Fibroblast of skin of abdomen (primary cell): ENCODE results near the gene RANBP10.

Experiments used
- DNase-seq: peaks from one replicate; pipeline ENCODE4 v3.0.0-alpha.2; 2013

Gene RANBP10

GRCh38 chr16:67675999-67676398 is 130.4 kb downstream of the RANBP10 start:
- DNase-seq, result no peak

- no peak for DNase-seq
These were observed 130.8 kb downstream of the RANBP10 start for GRCh38 chr16:67675579-67675935.

- DNase-seq, result no peak
These were observed 131.3 kb downstream of the RANBP10 start for GRCh38 chr16:67674851-67675578.

DNA sequence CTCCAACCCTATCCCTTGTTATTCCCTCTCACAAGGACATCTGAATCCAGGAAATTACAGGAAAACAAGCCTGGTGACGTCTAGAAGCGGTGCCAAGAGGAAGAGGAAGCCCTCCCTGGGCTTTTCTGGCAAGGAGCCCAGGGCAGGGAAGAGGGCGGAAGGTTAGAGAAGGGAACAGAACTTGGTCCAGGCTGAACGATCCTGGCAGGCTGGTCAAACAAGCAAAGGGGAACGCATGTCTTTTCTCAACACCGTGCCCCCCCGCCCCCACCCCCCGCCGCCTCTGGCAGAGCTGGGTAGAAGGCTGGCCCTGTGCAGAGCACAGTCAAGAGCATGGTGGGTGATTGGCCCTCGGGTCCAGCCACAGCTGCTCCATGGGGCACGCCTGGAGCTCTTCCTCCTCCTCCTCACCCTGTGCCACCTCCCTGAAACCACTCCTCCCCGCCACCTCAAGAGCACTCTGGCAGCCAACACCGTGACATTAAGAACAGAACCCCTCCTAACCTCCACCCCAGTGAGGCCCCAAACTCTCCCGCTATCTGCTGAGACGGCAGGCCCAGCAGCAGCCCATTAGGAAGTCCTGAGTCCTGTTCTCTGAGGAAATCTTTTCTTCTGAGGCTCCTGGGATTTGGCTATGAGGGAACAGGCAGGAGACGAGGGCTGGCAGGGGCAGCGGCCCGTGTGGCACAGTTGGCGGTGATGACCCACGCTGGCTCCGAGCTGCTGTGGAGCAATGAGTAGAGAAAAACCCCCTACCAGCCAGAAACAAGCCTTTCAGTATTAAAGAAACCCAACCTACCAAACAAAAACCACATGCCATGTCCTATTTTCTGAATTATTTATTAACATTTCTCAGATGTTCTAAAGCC is 132.4 kb downstream of the RANBP10 start:
- DNase-seq, result peak; percentile 11
